Measurements from ENCODE around the gene MED27. TPM values are rescaled to one million over a fixed set of nuclear protein-coding genes. Genes with fewer than 3 reads are reported as not detected.

The MED27 gene
- total RNA-seq, 1 donor from 2014 or later = 17.7 TPM

DNA sequence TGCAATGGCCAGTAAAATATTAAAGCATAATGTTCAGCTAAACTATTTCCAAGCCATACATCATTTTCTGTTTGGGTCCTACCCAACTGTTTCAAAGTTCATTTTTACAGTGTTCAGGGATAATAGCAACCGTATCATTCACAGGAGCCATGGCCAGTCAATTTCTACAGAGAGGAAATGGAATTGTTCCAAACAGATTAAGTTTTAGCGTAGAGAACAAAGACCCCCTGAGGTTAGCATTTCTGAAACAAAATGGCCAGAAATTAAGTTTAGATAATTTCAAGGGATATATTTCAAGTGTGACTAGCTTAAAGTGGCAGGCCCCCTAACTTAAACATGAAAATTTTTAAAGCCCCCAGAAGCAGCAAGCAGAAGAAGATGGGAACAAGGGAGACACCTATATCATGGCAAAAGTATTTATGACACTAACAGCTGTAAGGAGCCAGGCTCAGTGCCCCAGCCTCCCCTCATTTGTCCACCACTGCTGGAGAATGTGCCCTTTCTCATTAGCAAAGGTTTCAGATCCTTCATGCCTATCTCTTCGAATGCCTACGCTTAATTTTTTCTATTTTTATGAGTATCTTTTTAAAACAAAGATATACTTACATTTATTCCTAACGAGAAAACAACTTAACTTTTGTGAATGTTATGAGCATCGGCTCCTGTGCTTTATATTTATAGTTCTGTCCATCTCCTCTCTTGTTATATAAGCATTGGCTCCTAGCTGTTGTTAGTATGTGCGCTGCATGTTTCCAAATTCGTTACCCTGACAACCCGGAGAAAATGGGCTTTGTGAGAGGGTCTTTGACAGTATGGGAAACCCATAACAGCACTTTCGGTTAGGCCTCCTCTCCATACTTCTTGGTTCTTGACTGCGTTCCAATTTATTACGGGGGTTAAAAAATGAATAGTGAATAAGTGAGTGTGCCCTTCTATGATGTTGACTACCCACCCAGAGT is 116.3 kb downstream of the MED27 start:
- Histone ChIP-seq H3K27ac (no peak overlapping the region), H3K27me3 (no peaks in the 10 kb centered on the region), H3K4me1 (no peaks in the 10 kb centered on the region), H3K4me3 (no peak overlapping the region), H3K9me3 (no peaks in the 10 kb centered on the region), H3K36me3 (no peaks in the 10 kb centered on the region)
- TF ChIP-seq, protein P1, sequence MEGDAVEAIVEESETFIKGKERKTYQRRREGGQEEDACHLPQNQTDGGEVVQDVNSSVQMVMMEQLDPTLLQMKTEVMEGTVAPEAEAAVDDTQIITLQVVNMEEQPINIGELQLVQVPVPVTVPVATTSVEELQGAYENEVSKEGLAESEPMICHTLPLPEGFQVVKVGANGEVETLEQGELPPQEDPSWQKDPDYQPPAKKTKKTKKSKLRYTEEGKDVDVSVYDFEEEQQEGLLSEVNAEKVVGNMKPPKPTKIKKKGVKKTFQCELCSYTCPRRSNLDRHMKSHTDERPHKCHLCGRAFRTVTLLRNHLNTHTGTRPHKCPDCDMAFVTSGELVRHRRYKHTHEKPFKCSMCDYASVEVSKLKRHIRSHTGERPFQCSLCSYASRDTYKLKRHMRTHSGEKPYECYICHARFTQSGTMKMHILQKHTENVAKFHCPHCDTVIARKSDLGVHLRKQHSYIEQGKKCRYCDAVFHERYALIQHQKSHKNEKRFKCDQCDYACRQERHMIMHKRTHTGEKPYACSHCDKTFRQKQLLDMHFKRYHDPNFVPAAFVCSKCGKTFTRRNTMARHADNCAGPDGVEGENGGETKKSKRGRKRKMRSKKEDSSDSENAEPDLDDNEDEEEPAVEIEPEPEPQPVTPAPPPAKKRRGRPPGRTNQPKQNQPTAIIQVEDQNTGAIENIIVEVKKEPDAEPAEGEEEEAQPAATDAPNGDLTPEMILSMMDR (IDR thresholded peaks at IDR 0.05) = no peak
- TF ChIP-seq POLR2A (IDR thresholded peaks at IDR 0.05) = no peak
- TF ChIP-seq POLR2AphosphoS5 (IDR thresholded peaks at IDR 0.05; ENCODE audit: insufficient read depth in 1 of 2, low read depth in 1 of 2) = no peak
- intact Hi-C loops (cut with DNase I) = no loop called here
- DNase-seq (ENCODE audit: extremely low spot score in 2 of 2) = no peak

DNA sequence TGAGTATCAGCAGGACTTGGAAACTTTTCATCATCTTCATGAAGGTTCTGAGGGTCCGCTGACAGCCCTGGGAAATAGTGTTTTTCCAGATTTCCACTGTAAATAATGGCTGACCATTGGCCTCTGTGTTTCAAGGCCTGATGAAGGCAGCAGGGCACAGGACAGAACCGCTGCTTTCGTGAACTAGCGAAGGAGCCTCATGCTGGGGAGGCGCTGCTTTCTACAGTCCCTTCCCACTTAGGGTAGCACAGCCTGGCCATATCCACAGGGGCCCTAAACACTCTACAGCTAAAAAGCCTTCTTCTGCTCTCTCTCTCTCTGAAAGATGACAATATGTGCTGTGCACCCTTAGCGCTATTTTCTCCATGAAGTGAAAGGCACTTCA is 118.2 kb downstream of the MED27 start:
- Histone ChIP-seq H3K4me3 (no peak overlapping the region), H3K9me3 (no peaks in the 10 kb centered on the region), H3K36me3 (no peaks in the 10 kb centered on the region), H3K27ac (no peak overlapping the region), H3K27me3 (no peaks in the 10 kb centered on the region), H3K4me1 (no peaks in the 10 kb centered on the region)
- TF ChIP-seq POLR2AphosphoS5 (IDR thresholded peaks at IDR 0.05; ENCODE audit: insufficient read depth in 1 of 2, low read depth in 1 of 2) (no peak), POLR2A (IDR thresholded peaks at IDR 0.05) (no peak)
- TF ChIP-seq, protein P1 (IDR thresholded peaks at IDR 0.05) = no peak
- DNase-seq (ENCODE audit: extremely low spot score in 2 of 2) = no peak
- intact Hi-C loops (cut with DNase I) = no loop called here

DNA sequence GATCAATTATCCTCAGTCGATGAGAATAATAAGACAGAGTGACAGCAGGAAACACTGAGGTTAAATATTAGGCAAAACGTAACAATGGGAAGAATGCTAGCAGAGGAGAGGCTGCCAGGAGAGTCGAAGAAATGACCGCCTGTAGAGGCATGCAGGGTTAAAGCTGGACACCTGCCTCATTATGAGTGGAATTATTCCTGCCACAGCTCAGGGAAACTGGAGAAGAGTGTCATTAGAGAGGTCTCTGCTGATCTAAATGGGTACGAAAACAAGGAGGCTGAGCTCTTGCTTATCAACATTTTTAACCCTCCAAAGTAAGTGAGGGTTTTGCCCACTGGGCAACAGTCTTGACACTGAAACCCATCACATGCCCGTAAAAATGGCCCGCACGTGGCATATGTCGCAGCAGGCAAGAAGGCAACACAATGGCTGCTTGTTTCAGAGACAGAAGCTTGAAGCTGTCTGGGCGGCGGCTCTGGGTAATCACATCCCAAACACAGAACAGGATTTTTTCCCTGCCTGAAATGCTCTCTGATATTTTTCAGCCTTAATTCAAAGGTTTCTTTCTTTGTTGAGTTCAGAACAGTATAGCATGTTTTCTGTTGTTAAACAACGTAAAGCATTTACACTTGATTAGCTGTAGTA is 118.7 kb downstream of the MED27 start:
- Histone ChIP-seq H3K27me3 (no peaks in the 10 kb centered on the region), H3K4me1 (no peaks in the 10 kb centered on the region), H3K36me3 (no peaks in the 10 kb centered on the region), H3K4me3 (no peak overlapping the region), H3K9me3 (no peaks in the 10 kb centered on the region), H3K27ac (no peak overlapping the region)
- intact Hi-C loops (cut with DNase I) = no loop called here
- TF ChIP-seq POLR2A (IDR thresholded peaks at IDR 0.05) (no peak), POLR2AphosphoS5 (IDR thresholded peaks at IDR 0.05; ENCODE audit: insufficient read depth in 1 of 2, low read depth in 1 of 2) (no peak)
- TF ChIP-seq, protein P1 (IDR thresholded peaks at IDR 0.05) = no peak
- no peak for DNase-seq (ENCODE audit: extremely low spot score in 2 of 2)

DNA sequence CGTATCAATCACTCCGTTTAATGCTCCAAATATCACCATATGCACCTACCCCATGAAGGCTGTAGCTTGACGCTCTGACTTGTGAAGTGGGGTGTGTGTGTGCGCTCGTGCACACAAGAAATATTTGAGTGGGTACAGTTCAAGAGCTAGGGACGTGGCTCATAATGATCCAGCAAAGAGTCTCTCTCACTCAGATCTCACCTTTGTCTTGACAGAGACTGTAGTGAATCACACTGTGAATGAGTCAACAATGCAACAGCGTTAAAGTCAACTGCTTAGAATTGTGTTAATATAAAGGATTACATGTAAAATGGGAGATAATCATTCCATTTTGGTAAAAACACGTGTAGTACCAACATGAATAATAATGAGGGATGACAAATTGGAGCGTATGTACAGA is 119.4 kb downstream of the MED27 start:
- intact Hi-C loops (cut with DNase I) = no loop called here
- Histone ChIP-seq H3K4me3 (no peak overlapping the region), H3K27me3 (no peaks in the 10 kb centered on the region), H3K36me3 (no peaks in the 10 kb centered on the region), H3K27ac (no peak overlapping the region), H3K4me1 (no peaks in the 10 kb centered on the region), H3K9me3 (no peaks in the 10 kb centered on the region)
- TF ChIP-seq POLR2AphosphoS5 (IDR thresholded peaks at IDR 0.05; ENCODE audit: insufficient read depth in 1 of 2, low read depth in 1 of 2) = no peak
- TF ChIP-seq, protein P1 (IDR thresholded peaks at IDR 0.05) = no peak
- no peak for TF ChIP-seq POLR2A (IDR thresholded peaks at IDR 0.05)
- DNase-seq (ENCODE audit: extremely low spot score in 2 of 2) = no peak

DNA sequence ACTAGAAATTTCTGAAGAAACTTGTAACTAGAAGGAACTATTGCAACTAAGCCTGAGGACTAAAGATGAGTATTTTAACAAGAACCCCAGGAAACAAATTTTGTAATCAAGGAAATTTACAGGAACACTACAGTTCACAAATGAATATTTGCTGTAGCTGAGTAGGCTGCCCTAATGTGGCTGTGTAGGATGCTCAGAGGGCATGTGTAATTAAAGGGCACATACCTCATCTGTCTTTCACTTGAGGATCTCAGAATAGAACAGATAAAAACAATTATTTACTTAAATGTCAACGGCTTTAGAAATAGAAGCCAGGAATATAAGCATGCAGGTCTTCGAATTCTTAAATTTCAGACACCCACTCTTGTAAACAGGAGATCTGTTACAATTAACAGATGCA is 119.8 kb downstream of the MED27 start:
- Histone ChIP-seq H3K36me3 (no peaks in the 10 kb centered on the region), H3K27me3 (no peaks in the 10 kb centered on the region), H3K4me1 (no peaks in the 10 kb centered on the region), H3K4me3 (no peak overlapping the region), H3K9me3 (no peaks in the 10 kb centered on the region), H3K27ac (no peak overlapping the region)
- no peak for DNase-seq (ENCODE audit: extremely low spot score in 2 of 2)
- TF ChIP-seq POLR2A (IDR thresholded peaks at IDR 0.05) (no peak), POLR2AphosphoS5 (IDR thresholded peaks at IDR 0.05; ENCODE audit: insufficient read depth in 1 of 2, low read depth in 1 of 2) (no peak)
- TF ChIP-seq, protein P1 (IDR thresholded peaks at IDR 0.05) = no peak
- intact Hi-C loops (cut with DNase I) = no loop called here
